IMR-90 (cell line): ENCODE measurements around the gene POLR3B. TPM values are rescaled to one million over a fixed set of nuclear protein-coding genes. Genes with fewer than 3 reads are reported as not detected.

ENCODE experiments used
- ATAC-seq: fragments of 200-7000 bp; cut with Tn5 transposase; 2 replicates; pipeline ENCODE4 v1.9.1; 2020; ENCODE audit warnings: low read depth, mild to moderate bottlenecking, moderate library complexity
- BruUV-seq: library from RNA; stranded (reverse); fragments of 400-500 nt; replicated peaks from 2 replicates; lab custom pipeline; 2021; lab: Mats Ljungman, UMichigan
- CTCF ChIA-PET: fragments of 300-600 bp; formaldehyde crosslinking; extraction: SDS; loops from one replicate; lab custom pipeline; 2021; ENCODE audit warnings: antibody characterized with exemption; lab: Yijun Ruan, JAX
- POLR2A ChIA-PET: fragments of 300-600 bp; sonication (Branson Sonifier 250); formaldehyde crosslinking; loops from one replicate; lab custom pipeline; 2022; ENCODE audit warnings: antibody characterized with exemption; ENCODE audit not compliant: unreplicated experiment; lab: Charles Lee
- DNase-seq: peaks from one replicate; pipeline ENCODE4 v3.0.0; 2013
- H2AFZ ChIP-seq: replicated peaks from 2 replicates; pipeline ENCODE3; 2013; ENCODE audit warnings: low read length, mild to moderate bottlenecking; ENCODE audit not compliant: poor library complexity
- H2AK5ac ChIP-seq: 2 replicates; pipeline ENCODE4 v1.6.1; 2013; ENCODE audit warnings: low read depth, low read length, inconsistent platforms
- H2AK9ac ChIP-seq: replicated peaks from 2 replicates; pipeline ENCODE3; 2013; ENCODE audit warnings: mild to moderate bottlenecking, low read depth, low read length, moderate library complexity; ENCODE audit not compliant: poor library complexity
- H2BK120ac ChIP-seq: 2 replicates; pipeline ENCODE4 v1.6.1; 2013; ENCODE audit warnings: low read depth, low read length, inconsistent platforms
- H2BK15ac ChIP-seq: 3 replicates; pipeline ENCODE4 v1.6.1; 2013; ENCODE audit warnings: low read depth, low read length, inconsistent platforms
- H2BK20ac ChIP-seq: 2 replicates; pipeline ENCODE4 v1.6.1; 2013; ENCODE audit warnings: low read depth, mild to moderate bottlenecking, inconsistent platforms, low read length, moderate library complexity
- H2BK5ac ChIP-seq: 2 replicates; pipeline ENCODE4 v1.6.1; 2013; ENCODE audit warnings: mild to moderate bottlenecking, low read depth, low read length, inconsistent platforms; ENCODE audit not compliant: poor library complexity, severe bottlenecking
- H3K14ac ChIP-seq: replicated peaks from 2 replicates; pipeline ENCODE4 v1.6.1; 2013; ENCODE audit warnings: low read depth, low read length, inconsistent platforms
- H3K18ac ChIP-seq: 2 replicates; pipeline ENCODE4 v1.6.1; 2013; ENCODE audit warnings: low read depth, low read length, control low read depth
- H3K23ac ChIP-seq: 2 replicates; pipeline ENCODE4 v1.6.1; 2013; ENCODE audit warnings: low read depth, low read length, inconsistent platforms
- H3K27ac ChIP-seq: 2 replicates; pipeline ENCODE4 v1.5.1; 2013; ENCODE audit warnings: mild to moderate bottlenecking, control low read depth, low read length; ENCODE audit not compliant: insufficient read depth
- H3K27me3 ChIP-seq: 2 replicates; pipeline ENCODE4 v1.6.1; 2013; ENCODE audit warnings: low read length; ENCODE audit not compliant: control insufficient read depth, insufficient read depth
- H3K36me3 ChIP-seq: 2 replicates; pipeline ENCODE4 v1.6.1; 2013; ENCODE audit warnings: low read length, mixed read lengths; ENCODE audit not compliant: control insufficient read depth, insufficient read depth
- H3K4ac ChIP-seq: 2 replicates; pipeline ENCODE4 v1.6.1; 2013; ENCODE audit warnings: low read depth, low read length, inconsistent platforms
- H3K4me1 ChIP-seq: 2 replicates; pipeline ENCODE4 v1.6.1; 2013; ENCODE audit warnings: low read length, mixed read lengths; ENCODE audit not compliant: control insufficient read depth, insufficient read depth
- H3K4me2 ChIP-seq: 2 replicates; pipeline ENCODE4 v1.6.1; 2013; ENCODE audit warnings: low read depth, mild to moderate bottlenecking, control low read depth, low read length, moderate library complexity
- H3K4me3 ChIP-seq: 2 replicates; pipeline ENCODE4 v1.5.1; 2013; ENCODE audit warnings: low read depth, mild to moderate bottlenecking, control low read depth, low read length, moderate library complexity; ENCODE audit not compliant: insufficient read depth
- H3K56ac ChIP-seq: 2 replicates; pipeline ENCODE4 v1.6.1; 2013; ENCODE audit warnings: low read length, inconsistent platforms; ENCODE audit not compliant: insufficient read depth; ENCODE audit errors: extremely low read depth
- H3K79me1 ChIP-seq, 2 experiments: 2 replicates each; pipeline ENCODE4 v1.6.1; 2013; ENCODE audit warnings: low read length in 2 of 2, inconsistent platforms in 1 of 2, low read depth in 1 of 2
- H3K9ac ChIP-seq: 2 replicates; pipeline ENCODE4 v1.6.1; 2013; ENCODE audit warnings: low read depth, low read length, control low read depth
- H3K9me1 ChIP-seq: 2 replicates; pipeline ENCODE4 v1.6.1; 2013; ENCODE audit warnings: low read length, inconsistent platforms; ENCODE audit not compliant: insufficient read depth
- H3K9me3 ChIP-seq: 2 replicates; pipeline ENCODE4 v1.6.1; 2013; ENCODE audit warnings: low read length; ENCODE audit not compliant: control insufficient read depth, insufficient read depth
- H4K20me1 ChIP-seq: 2 replicates; pipeline ENCODE4 v1.6.1; 2013; ENCODE audit warnings: low read length, inconsistent platforms; ENCODE audit not compliant: insufficient read depth
- H4K5ac ChIP-seq: 2 replicates; pipeline ENCODE4 v1.6.1; 2013; ENCODE audit warnings: mild to moderate bottlenecking, low read depth, low read length, control low read depth
- H4K8ac ChIP-seq, 2 experiments: 2 replicates each; pipeline ENCODE4 v1.6.1; 2013; ENCODE audit warnings: low read depth in 2 of 2, low read length in 2 of 2, control low read depth in 1 of 2, inconsistent platforms in 1 of 2
- H4K91ac ChIP-seq: 2 replicates; pipeline ENCODE4 v1.6.1; 2013; ENCODE audit warnings: low read depth, low read length, inconsistent platforms; ENCODE audit not compliant: insufficient read depth
- BHLHE40 ChIP-seq: fragments of 150-350 bp; IDR thresholded peaks from 2 replicates; pipeline ENCODE4 v1.6.1; 2016; ENCODE audit warnings: mild to moderate bottlenecking, low read depth, low read length
- CEBPB ChIP-seq: IDR thresholded peaks from 2 replicates; pipeline ENCODE4 v1.6.1; 2012; ENCODE audit warnings: low read depth, low read length, improper control_type of control experiment
- CHD1 ChIP-seq: IDR thresholded peaks from 2 replicates; pipeline ENCODE4 v1.6.1; 2012; ENCODE audit warnings: low read depth, low read length, improper control_type of control experiment
- CTCF ChIP-seq: conservative IDR thresholded peaks from 2 replicates; pipeline ENCODE4 v1.5.1; 2012; ENCODE audit warnings: mild to moderate bottlenecking, low read depth, low read length, improper control_type of control experiment
- ELK1 ChIP-seq: fragments of 150-350 bp; IDR thresholded peaks from 2 replicates; pipeline ENCODE4 v1.6.1; 2016; ENCODE audit warnings: low read depth, mild to moderate bottlenecking, low read length, moderate library complexity, borderline replicate concordance
- FOS ChIP-seq: fragments of 150-350 bp; IDR thresholded peaks from 2 replicates; pipeline ENCODE4 v1.6.1; 2016; ENCODE audit warnings: low read depth, low read length
- MAFK ChIP-seq: IDR thresholded peaks from 2 replicates; pipeline ENCODE4 v1.6.1; 2012; ENCODE audit warnings: low read depth, low read length, improper control_type of control experiment
- MAZ ChIP-seq: IDR thresholded peaks from 2 replicates; pipeline ENCODE4 v1.6.1; 2012; ENCODE audit warnings: low read depth, mild to moderate bottlenecking, low read length, improper control_type of control experiment, moderate library complexity, borderline replicate concordance
- MXI1 ChIP-seq: IDR thresholded peaks from 2 replicates; pipeline ENCODE4 v1.6.1; 2012; ENCODE audit warnings: low read depth, mild to moderate bottlenecking, low read length, moderate library complexity, borderline replicate concordance
- NFE2L2 ChIP-seq: fragments of 150-350 bp; IDR thresholded peaks from 2 replicates; pipeline ENCODE4 v1.6.1; 2016; ENCODE audit warnings: low read depth, mild to moderate bottlenecking, low read length
- POLR2A ChIP-seq: IDR thresholded peaks from 2 replicates; pipeline ENCODE4 v1.6.1; 2012; ENCODE audit warnings: mild to moderate bottlenecking, low read depth, low read length
- RAD21 ChIP-seq: IDR thresholded peaks from 2 replicates; pipeline ENCODE4 v1.6.1; 2012; ENCODE audit warnings: low read length, improper control_type of control experiment
- RCOR1 ChIP-seq: IDR thresholded peaks from 2 replicates; pipeline ENCODE4 v1.6.1; 2012; ENCODE audit warnings: mild to moderate bottlenecking, low read length, improper control_type of control experiment; ENCODE audit not compliant: insufficient replicate concordance
- RFX5 ChIP-seq: IDR thresholded peaks from 2 replicates; pipeline ENCODE4 v1.8.0; 2012; ENCODE audit warnings: low read depth, mild to moderate bottlenecking, low read length, moderate library complexity
- SMC3 ChIP-seq: fragments of 150-350 bp; IDR thresholded peaks from 2 replicates; pipeline ENCODE4 v1.6.1; 2016; ENCODE audit warnings: low read depth, mild to moderate bottlenecking, antibody characterized with exemption, low read length, moderate library complexity
- WGBS, 2 experiments: methylation state at CpG; one replicate each; pipeline versions ENCODE4 v1.1.5 to v1.1.7; 2013; ENCODE audit warnings: missing lambda C conversion rate in 2 of 2; ENCODE audit not compliant: insufficient read length in 1 of 2; ENCODE audit errors: extremely low coverage in 2 of 2; 5-methylcytosine and 5-hydroxymethylcytosine counted together
- dilution Hi-C: fragments of 300-500 bp; cut with HindIII; formaldehyde crosslinking; loops from one replicate; pipeline ENCODE4 v1.14.3; 2018; ENCODE audit warnings: low sequenced_read_pairs; ENCODE audit not compliant: unreplicated experiment
- in situ Hi-C: fragments of 300-500 bp; cut with MboI; formaldehyde crosslinking; loops from 3 replicates; pipeline ENCODE4 v1.14.3; 2019; ENCODE audit warnings: low sequenced_read_pairs, inconsistent platforms, mixed read lengths
- intact Hi-C: fragments of 100-400 bp; cut with micrococcal nuclease; formaldehyde crosslinking; loops from 2 replicates; pipeline ENCODE4 v1.10.0; 2022
- polyA plus RNA-seq, 3 experiments: library from polyadenylated mRNA; depleted of rRNA; stranded (reverse); fragments of >200 nt; gene quantifications; 2 replicates each; pipeline ENCODE4 v1.2.3, GENCODE V29; 2012; ENCODE audit warnings: low replicate concordance in 1 of 3
- total RNA-seq: library from RNA; depleted of rRNA; stranded (reverse); fragments of >200 nt; gene quantifications from 2 replicates; pipeline ENCODE4 v1.2.3, GENCODE V29; 2012
- TF ChIP-seq, protein P1 (sequence below): fragments of 150-350 bp; IDR thresholded peaks from 2 replicates; pipeline ENCODE4 v1.6.1; 2017; ENCODE audit warnings: mild to moderate bottlenecking, antibody characterized with exemption, low read length, low read depth

Gene POLR3B
- total and polyA plus RNA-seq, 2 of the 4 experiments (the other 2 are of a cell fraction): 6.9 to 15.4 TPM

DNA sequence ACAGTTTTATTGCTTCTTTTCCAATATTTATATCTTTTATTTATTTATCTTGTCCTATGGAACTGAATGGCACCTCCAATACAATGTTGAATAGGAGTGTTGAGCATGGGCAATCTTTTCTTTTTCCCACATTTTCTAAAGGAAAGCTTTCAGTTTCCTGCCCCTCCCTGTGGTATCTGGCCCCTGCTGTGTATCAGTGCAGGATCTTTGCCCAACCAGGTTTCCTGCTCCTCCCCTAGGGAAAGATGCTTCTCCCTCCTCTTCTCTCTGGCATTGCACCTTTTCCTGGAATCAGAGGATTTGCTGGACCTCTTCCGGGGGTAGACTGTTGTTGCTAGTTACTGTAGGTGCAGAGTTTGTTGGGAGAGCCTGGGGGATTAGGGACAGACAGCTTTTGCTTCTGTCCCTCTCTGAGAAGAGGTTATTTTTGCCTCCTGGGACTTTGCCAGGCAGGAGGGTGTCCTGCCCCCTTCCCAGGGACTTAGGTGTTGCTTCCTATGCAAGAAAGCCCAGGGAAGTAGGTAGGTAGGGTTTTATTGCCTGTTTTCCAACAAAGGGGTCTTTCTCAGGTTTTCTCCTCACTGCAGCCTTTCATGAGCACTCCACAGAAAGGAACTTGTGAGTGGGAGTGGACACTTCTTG lies 67.6 kb downstream of the POLR3B start:
- Histone ChIP-seq H3K36me3 (peaks cover 2% of the 10 kb centered on the region; the same call in 1 of the 2 replicates), H2BK5ac (no peak overlapping the region), H4K20me1 (no peaks in the 10 kb centered on the region), H3K27me3 (no peaks in the 10 kb centered on the region), H2BK15ac (no peak overlapping the region), H2BK20ac (no peak overlapping the region), H2AK5ac (no peak overlapping the region), H3K9me3 (no peaks in the 10 kb centered on the region), H2BK120ac (no peak overlapping the region), H4K8ac (no peak overlapping the region), H3K79me1 (0 out of 4 replicates have a peak, but pooled peaks cover 0 to 3% of the 10 kb centered on the region in 2 experiments), H2AFZ (no peak overlapping the region), H3K23ac (no peak overlapping the region), H2AK9ac (no peak overlapping the region), H3K4me1 (no peaks in the 10 kb centered on the region), H3K4me3 (no peak overlapping the region), H3K18ac (no peak overlapping the region), H3K27ac (no peak overlapping the region), H4K91ac (no peak overlapping the region), H3K9me1 (no peaks in the 10 kb centered on the region), H3K56ac (no peak overlapping the region), H4K5ac (no peak overlapping the region), H3K4me2 (no peak overlapping the region), H3K14ac (no peak overlapping the region), H3K9ac (no peak overlapping the region), H3K4ac (no peak overlapping the region)
- in situ Hi-C loops (no loop called here), intact Hi-C loops (no loop called here), dilution Hi-C loops (no loop called here)
- no peak for TF ChIP-seq BHLHE40
- no peak for TF ChIP-seq RAD21
- TF ChIP-seq MAFK: no peak
- TF ChIP-seq MXI1: no peak
- TF ChIP-seq RCOR1: no peak
- no peak for TF ChIP-seq ELK1
- no peak for TF ChIP-seq POLR2A
- no peak for TF ChIP-seq MAZ
- no peak for TF ChIP-seq CHD1
- TF ChIP-seq, protein P1, sequence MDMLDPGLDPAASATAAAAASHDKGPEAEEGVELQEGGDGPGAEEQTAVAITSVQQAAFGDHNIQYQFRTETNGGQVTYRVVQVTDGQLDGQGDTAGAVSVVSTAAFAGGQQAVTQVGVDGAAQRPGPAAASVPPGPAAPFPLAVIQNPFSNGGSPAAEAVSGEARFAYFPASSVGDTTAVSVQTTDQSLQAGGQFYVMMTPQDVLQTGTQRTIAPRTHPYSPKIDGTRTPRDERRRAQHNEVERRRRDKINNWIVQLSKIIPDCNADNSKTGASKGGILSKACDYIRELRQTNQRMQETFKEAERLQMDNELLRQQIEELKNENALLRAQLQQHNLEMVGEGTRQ: no peak
- no peak for TF ChIP-seq CEBPB
- no peak for TF ChIP-seq RFX5
- no peak for TF ChIP-seq CTCF
- TF ChIP-seq FOS: no peak
- no peak for TF ChIP-seq NFE2L2
- no peak for TF ChIP-seq SMC3
- BruUV-seq: no TSS peak
- CTCF ChIA-PET: no interaction called here
- DNase-seq (no peak), ATAC-seq (no peak)
- WGBS, 2 experiments: no CpG with 5 or more reads among the region's 1 CpG
- POLR2A ChIA-PET: no interaction called here
